GM15510 (cell line): ENCODE data around the gene IFT122.

Source experiments
- POLR2A ChIP-seq: IDR thresholded peaks from 3 replicates; pipeline ENCODE4 v1.6.1; 2011; ENCODE audit warnings: borderline replicate concordance; ENCODE audit not compliant: insufficient read length; ENCODE audit errors: extremely low read depth

Gene IFT122

DNA sequence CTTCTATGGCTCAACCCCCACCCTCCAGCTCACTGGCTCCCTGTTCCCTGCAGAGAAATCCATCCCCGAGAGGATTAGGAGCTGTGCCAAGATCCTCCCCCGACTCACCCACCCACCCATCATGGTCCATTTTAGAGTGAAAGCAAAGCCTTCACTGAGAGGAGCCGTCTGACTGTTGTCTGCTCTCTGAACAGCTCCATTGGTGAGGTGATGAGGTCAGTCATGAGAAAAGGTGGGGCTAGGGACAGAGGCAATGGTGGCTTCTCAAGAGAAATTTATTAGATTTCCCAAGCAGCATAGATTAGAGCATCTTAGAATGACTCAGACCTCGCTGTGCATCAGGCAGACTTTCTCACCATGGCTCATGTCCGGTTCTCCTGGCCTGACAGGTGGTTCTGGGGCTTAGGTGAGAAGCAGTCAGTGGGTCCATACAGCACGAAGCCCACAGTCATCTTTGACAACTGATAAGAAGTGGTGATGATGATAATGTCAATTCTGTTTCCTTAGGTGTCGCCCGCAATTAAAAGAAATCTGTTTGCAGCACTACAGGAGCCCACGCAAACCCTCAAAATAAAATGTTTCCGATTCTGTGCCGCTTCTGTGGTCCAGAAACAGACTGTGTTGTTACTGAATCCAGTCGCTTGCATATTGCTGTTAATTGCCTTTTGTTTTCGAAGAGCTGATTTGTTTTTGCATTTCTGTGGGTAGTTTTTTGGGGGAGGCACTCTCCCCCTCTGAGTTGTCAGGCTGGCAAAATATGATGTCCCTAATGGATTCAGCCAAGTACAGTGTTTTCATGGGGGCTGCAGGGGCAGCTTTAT, 63.7 kb downstream of the IFT122 start:
- TF ChIP-seq POLR2A = no peak

DNA sequence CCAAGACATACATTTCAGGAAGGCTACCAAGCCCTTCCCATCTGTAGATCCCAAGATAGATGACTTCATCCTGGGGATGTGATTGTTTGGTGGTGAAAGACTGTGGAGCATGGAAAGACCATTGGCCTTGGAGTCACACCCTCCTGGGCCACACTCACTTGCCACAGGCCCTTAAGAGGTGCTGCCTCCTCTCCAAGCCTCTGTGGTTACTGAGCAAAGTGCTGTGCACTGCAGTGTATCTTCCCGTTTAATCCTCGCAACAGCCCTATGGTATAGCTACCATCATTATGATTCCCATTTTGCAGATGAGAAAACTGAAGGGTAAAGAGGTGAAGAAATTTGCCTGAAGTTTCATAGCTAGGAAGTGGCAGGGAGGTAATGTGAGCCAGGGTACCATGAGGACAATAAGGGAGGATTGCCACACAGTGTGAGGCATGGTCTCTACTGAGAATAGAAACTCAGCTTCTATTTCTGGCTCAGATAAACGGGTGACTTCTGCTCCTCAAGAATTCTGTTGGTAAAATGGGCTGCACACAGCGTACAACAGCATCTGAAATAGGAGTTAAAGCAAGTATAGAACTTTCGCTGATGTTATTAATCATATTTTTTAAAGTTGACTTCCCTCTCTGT, 64.6 kb downstream of the IFT122 start:
- no peak for TF ChIP-seq POLR2A

DNA sequence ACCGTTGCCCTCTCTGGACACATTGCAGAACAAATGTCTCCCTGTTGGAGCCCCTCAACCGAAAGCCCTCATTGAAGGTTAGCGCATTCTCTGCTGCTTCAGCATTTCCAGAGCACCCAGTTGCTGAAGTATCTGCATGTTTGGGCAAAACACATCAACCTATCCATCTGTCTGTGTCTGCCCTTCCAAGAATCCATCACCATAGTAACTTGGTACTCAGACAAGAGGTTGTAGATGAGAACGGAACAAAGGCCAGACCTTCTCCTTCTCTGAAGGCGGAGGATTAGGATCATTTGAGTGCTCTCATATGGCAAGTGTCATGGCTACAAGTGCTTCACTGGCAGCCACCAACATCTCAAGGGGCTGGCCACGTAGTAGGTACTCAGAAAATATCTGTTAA, 65.3 kb downstream of the IFT122 start:
- no peak for TF ChIP-seq POLR2A

DNA sequence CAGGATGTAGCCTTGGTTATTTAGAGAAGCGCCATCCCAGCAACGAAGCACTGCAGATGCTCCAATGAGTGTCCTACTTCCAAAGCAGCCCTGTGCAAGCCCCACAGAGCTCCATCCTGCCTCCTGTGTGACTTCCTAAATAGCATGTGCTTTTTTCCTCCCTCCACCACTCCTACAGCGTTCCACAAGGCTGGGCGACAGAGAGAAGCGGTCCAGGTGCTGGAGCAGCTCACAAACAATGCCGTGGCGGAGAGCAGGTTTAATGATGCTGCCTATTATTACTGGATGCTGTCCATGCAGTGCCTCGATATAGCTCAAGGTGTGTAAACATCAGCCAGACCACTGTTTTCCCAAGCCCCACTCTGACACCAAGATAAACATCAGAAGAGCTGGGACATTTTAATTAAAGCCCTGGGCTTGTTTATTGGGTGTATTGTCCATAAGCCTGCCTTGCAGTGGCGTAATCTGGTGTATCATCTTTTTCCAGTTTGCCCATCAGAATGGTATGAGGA, 66.3 kb downstream of the IFT122 start:
- TF ChIP-seq POLR2A = no peak

DNA sequence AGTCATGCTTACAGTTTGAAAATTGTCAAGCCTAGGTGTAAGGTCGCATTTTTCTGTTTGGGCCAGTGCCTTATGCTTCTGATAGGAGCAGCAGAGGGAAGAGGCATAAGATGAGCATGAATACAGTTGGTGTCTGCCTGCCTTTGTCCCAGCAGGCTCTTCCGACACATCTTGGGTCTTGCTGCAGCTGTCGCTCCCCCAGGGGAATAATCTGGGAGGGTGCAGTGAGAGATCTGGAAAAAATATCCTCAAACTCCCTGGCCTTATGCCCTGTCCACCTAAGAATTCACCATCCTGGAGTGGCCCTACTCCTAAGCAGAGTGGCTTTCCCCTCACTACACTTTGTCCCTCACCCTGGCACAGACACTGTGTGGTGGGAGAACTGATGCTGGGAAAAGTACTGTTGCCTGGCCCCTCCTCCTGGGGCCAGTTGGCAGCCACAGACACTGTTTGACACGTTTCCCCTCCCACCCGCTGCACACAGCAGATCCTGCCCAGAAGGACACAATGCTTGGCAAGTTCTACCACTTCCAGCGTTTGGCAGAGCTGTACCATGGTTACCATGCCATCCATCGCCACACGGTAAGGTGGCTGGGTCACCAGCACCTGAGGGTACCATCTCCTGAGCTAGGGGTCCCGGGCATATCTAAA, 67.3 kb downstream of the IFT122 start:
- no peak for TF ChIP-seq POLR2A

DNA sequence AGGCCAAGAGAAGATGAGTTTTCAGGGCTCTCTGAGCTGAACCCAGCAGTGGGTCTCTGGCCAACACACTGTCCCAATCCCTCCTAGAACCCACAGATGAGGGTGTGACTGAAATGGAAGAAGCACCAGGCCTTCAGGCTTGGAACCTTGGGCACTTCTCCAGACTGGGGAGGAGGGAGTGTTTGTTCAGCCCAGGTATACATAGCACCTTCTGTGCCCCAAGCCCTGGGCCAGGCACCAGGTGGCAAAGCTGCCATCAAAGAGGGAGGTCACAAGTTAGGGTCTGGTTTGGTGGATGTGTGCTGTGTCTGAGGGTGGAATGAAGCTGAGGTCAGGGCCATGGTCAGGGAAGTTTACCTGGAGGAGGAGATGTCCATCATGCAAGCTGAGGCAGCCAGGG, 72.6 kb downstream of the IFT122 start:
- no peak for TF ChIP-seq POLR2A

DNA sequence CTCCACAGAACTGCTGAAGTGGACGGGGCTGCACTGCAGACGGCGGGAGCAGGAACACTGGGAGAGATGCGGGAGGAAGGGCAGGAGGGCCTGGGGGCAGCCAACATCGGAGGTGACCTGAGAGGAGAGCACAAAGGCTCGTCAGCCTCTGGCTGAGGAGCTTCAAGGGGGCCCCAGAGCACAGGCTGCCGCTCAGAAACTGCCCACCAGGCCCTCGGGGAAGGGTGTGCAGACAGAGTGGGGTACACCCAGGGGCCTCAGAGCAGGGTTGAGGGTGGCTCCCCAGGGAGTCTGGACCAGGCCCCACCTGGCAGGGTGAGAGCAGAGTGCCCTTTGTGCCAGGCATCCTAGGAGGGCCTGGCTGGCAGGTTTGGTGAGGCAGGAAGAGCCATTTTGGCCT, 73.7 kb downstream of the IFT122 start:
- no peak for TF ChIP-seq POLR2A

DNA sequence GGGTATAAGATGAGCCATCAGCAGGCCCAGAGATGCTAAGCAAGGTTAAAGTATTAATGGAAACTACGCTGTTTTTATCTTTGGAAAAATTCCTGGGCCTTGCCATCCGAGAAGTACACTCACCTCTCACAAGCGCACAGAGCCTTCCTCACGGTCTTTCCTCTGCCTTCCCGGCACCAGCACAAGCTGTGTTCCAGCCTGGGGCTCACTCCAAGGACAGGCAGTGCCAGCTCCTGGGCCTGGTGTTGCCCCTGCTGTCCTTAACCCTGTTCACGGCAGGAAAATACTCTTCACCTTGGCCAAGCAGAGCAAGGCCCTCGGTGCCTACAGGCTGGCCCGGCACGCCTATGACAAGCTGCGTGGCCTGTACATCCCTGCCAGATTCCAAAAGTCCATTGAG, 74.1 kb downstream of the IFT122 start:
- no peak for TF ChIP-seq POLR2A

DNA sequence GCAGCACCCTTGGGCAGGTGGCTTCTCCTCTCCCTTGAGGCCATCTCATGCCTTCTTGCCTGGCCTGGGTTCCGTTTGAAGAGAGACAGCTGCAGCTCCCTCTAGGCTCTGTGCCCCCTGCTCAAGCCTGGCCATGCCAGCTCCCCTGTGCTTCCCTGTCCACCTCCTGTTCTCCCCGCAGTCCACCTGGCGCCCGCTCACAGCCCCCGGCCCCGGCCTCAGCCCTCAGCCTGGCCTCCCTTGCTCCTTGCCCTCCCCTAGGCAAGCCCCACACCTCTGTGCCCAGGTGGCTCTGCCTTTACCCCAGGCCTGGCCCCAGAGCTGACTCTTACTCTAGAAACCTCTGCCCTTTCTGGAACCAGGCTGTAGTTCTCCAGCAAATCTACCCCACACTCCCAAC, 74.5 kb downstream of the IFT122 start:
- no peak for TF ChIP-seq POLR2A

DNA sequence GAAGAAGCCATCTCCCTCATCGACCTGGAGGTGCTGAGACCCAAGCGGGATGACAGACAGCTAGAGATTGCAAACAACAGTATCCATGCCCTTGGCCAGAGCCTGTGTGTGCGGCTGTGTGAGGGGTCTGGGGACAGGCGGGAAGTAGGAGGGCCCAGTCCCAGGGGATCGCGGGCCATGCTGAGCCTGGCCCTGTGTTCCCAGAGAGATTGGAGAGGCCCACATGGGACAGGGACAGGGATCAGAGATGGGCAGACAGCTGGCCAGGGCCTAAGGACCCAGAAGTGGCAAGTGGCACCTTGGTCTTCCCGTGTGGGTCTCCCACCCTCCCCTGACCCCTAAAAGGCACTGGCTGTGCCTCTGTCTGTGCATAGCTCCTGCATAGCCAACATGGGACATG, 77.5 kb downstream of the IFT122 start:
- TF ChIP-seq POLR2A = no peak

DNA sequence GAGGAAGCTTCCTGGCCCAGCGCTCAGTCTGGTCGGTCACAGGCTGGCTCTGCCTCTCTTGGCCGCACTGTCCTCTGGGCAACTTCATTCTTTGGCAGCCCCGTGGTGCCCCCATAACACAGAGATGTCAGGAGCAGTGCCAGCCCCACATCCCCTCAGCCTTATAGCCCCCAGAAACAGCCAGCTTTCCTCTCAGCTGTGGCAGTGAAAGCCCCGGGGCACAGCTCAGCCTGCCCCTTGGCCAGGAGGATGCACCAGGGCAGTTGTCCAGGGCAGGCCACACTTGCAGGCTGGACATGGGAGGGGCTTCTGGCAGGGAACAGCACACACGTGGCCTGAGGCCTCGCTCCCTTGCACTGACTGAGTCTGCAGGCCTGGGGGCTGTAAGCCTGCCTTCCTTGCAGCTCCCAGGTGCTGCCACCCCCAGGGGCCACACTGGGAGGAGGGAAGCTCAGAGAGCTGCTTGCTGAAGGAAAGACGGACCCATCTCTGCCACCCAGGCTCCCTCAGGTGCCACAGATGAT, 78.1 kb downstream of the IFT122 start:
- TF ChIP-seq POLR2A = no peak

DNA sequence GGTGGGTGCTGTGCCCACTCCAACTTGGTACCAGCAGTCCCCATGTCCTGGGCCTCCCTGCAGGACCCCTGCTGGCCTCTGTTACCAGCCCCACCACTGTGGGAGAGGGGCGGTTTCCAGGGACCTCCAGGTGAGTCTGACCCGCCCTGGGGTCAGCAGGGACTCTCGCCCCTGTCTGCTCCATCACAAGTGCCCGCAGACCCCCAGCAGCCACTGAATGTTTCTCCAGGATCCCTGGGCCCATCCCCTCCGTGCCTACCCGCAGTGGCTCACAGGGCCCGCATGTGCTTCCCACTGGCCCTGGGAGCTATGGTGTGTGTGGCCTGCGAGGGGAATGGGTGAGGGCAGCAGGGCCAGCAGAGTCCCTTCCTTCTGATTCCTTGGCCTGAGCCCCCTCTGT, 78.6 kb downstream of the IFT122 start:
- TF ChIP-seq POLR2A = no peak

DNA sequence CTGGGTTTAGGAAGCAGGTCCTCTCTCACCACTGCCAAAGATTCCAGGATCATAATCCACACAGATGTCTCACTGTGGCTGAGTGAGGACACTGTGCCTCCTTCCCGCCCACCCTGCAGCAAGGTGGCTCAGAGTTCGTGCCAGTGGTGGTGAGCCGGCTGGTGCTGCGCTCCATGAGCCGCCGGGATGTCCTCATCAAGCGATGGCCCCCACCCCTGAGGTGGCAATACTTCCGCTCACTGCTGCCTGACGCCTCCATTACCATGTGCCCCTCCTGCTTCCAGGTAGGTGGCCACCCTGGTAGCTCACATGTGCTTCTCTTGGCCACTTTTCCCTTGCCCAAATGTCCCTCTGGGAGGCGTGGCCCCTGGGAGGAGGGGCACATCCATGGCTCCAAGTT, 79.4 kb downstream of the IFT122 start:
- no peak for TF ChIP-seq POLR2A

DNA sequence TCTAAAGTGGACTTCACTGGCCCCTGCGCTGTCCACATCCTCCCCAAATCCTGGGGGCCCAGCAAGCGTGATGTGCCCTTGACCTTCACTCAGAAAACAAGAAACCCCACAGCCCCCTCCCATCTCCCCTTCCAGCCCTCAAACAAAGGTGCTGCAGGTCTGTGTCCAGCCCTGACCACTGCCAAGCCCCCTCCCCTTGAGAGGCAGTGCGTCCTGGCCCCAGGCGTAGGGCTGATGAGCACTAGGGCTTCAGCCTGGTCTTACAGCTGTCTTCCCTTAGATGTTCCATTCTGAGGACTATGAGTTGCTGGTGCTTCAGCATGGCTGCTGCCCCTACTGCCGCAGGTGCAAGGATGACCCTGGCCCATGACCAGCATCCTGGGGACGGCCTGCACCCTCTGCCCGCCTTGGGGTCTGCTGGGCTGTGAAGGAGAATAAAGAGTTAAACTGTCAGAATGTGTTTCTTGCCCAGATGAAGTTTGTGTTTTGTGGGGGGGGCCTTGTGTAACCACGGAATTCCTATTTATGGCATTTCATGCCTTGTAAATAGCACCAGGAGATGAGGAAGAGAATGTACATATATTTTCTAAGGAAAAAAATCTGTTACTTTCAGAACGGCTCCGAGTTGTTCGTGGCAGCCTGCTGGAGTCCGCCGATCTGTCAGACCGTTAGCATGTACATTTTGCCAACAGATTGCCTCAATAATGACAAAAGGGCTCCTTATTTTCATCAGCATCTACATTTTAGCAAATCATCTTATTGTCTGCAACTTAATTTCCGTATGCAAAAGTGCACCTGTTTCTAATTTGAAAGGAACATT, 80.1 kb downstream of the IFT122 start:
- TF ChIP-seq POLR2A = no peak
